SHP77 (cell line): ENCODE measurements around the gene USP4.
A peak's percentile ranks its signal among the peaks of the same experiment; 100 is the strongest.
"Not testable (repeated sequence)": the region's sequence is repeated elsewhere in the genome, so short reads cannot be mapped to it uniquely, and the experiment has no call there.

Source experiments
- DNase-seq, 2 experiments: peaks; one replicate each; lab custom pipeline; 2025; lab: John Stamatoyannopoulos, UW

Gene USP4

GRCh38 chr3:49339941-49340800 is at the start of gene USP4:
TSS of gene USP4 (minus strand) at chr3:49340053. CDS start at chr3:49340024, 29 bp downstream.
- peak; percentile 92 for DNase-seq

GRCh38 chr3:49389297-49389696 is 49.4 kb upstream of the USP4 start:
- no peak for DNase-seq

GRCh38 chr3:49388289-49388820 is 48.5 kb upstream of the USP4 start:
- no peak for DNase-seq

- DNase-seq, result no peak
Observed at GRCh38 chr3:49387721-49388120, 47.9 kb upstream of the USP4 start.

GRCh38 chr3:49386056-49386756 is 46.4 kb upstream of the USP4 start:
- DNase-seq, result no peak

GRCh38 chr3:49385617-49386016 is 45.8 kb upstream of the USP4 start:
- DNase-seq, result no peak

GRCh38 chr3:49383387-49383786 is 43.5 kb upstream of the USP4 start:
- no peak for DNase-seq

- DNase-seq, result no peak
Observed at GRCh38 chr3:49378249-49378895, 38.5 kb upstream of the USP4 start.

- no peak for DNase-seq
Observed at GRCh38 chr3:49377483-49377882, 37.6 kb upstream of the USP4 start.

- DNase-seq, result no peak
Observed at GRCh38 chr3:49371946-49372345, 32.1 kb upstream of the USP4 start.

GRCh38 chr3:49370585-49371290 is 30.9 kb upstream of the USP4 start:
- no peak for DNase-seq

- no peak for DNase-seq
Observed at GRCh38 chr3:49362561-49362960, 22.7 kb upstream of the USP4 start.

- DNase-seq, result no peak
Observed at GRCh38 chr3:49359623-49360022, 19.8 kb upstream of the USP4 start.

GRCh38 chr3:49358884-49359225 is 19.0 kb upstream of the USP4 start:
- DNase-seq, result peak in 1 of 2 experiments; percentile 57

GRCh38 chr3:49358217-49358883 is 18.5 kb upstream of the USP4 start, which contains the start of gene GPX1:
TSS of gene GPX1 (minus strand) at chr3:49358353. CDS start at chr3:49358278, 75 bp downstream.
- peak; percentile 94 to 96 for DNase-seq

GRCh38 chr3:49357443-49358216 is 17.8 kb upstream of the USP4 start:
- DNase-seq, result not testable (repeated sequence)

- not testable (repeated sequence) for DNase-seq
Observed at GRCh38 chr3:49357095-49357442, 17.2 kb upstream of the USP4 start.

- no peak for DNase-seq
Observed at GRCh38 chr3:49352890-49353421, 13.1 kb upstream of the USP4 start.

GRCh38 chr3:49352281-49352680 is 12.4 kb upstream of the USP4 start:
- DNase-seq, result no peak

GRCh38 chr3:49351521-49352011 is 11.7 kb upstream of the USP4 start:
- no peak for DNase-seq
